Measurements from ENCODE around the gene PPP1R14D. TPM values are rescaled to one million over a fixed set of nuclear protein-coding genes. Genes with fewer than 3 reads are reported as not detected.
A peak's percentile ranks its signal among the peaks of the same experiment; 100 is the strongest.

PPP1R14D gene
- total RNA-seq, 1 experiment from 2014 or later = 0.33 TPM

GRCh38 chr15:40844696-40845030, 16.2 kb upstream of the PPP1R14D start:
- intact Hi-C loops (cut with micrococcal nuclease) = no loop called here
- DNase-seq (peak; percentile 28), ATAC-seq (peak; percentile 3)
- ChIA-PET CTCF (interaction anchor here (0.6 to 1.6 kb wide), 6 partner anchors 12 to 61 kb away, joined by 3 to 8 read pairs (median 5); no protein-coding TSS in a partner anchor), POLR2A (ENCODE audit: unreplicated experiment) (interaction anchor here (0.6 to 1.3 kb wide), 3 partner anchors 16 to 440 kb away, joined by 3 to 5 read pairs (median 3); partner anchors contain the start of genes DNAJC17, PPP1R14D and ZFYVE19)
- peak overlapping the region; percentile 81 for H2AFZ ChIP-seq (ENCODE audit: low read length)
- H3F3A ChIP-seq (ENCODE audit: low read length, unreplicated experiment) = no peaks in the 10 kb centered on the region
- no TSS peak for BruUV-seq (replicated peaks)
- H3K9me2 ChIP-seq (replicated peaks; ENCODE audit: low read length) = no peaks in the 10 kb centered on the region
- H3K27me3 ChIP-seq (ENCODE audit: low read length) = no peaks in the 10 kb centered on the region
- H3K9me3 ChIP-seq (ENCODE audit: low read length) = no peaks in the 10 kb centered on the region
- TF ChIP-seq EZH2phosphoT487 (IDR thresholded peaks at IDR 0.05; ENCODE audit: borderline replicate concordance, low read length) (no peak), EZH2 (IDR thresholded peaks at IDR 0.05; ENCODE audit: low read length, unreplicated experiment) (no peak), CTCF (conservative IDR thresholded peaks at IDR 0.05; ENCODE audit: low read depth, low read length) (no peak)
- peaks cover 6% of the 10 kb centered on the region; the same call in 1 of the 2 replicates for H3K36me3 ChIP-seq (ENCODE audit: low read depth, low read length)
- H3K4me1 ChIP-seq (ENCODE audit: insufficient read depth, low read length) = peaks cover 38% of the 10 kb centered on the region
- H3K9ac ChIP-seq (ENCODE audit: low read length) = peak overlapping the region; percentile 85
- H3K4me3 ChIP-seq (ENCODE audit: low read length) = peak overlapping the region; percentile 88
- peak overlapping the region; percentile 72 for H3K27ac ChIP-seq (ENCODE audit: low read length)
- H3K79me2 ChIP-seq (ENCODE audit: low read length) = peaks cover 64% of the 10 kb centered on the region
- peak overlapping the region; percentile 83 for H3K4me2 ChIP-seq (ENCODE audit: low read length)
- H4K20me1 ChIP-seq (ENCODE audit: low read length) = peaks cover 19% of the 10 kb centered on the region; the same call in 1 of the 2 replicates

GRCh38 chr15:40843885-40844695, 15.6 kb upstream of the PPP1R14D start, which contains the start of gene SPINT1:
Gene SPINT1 (plus strand): TSS chr15:40844048. CDS start chr15:40844555, 507 bp downstream.
- Histone ChIP-seq H3K9me2 (replicated peaks; ENCODE audit: low read length) (no peaks in the 10 kb centered on the region), H3K27me3 (ENCODE audit: low read length) (no peaks in the 10 kb centered on the region), H3K4me2 (ENCODE audit: low read length) (peak within 1 kb of the TSS; percentile 83), H4K20me1 (ENCODE audit: low read length) (peaks cover 19% of the 10 kb centered on the region; the same call in 1 of the 2 replicates), H3K9ac (ENCODE audit: low read length) (peak within 1 kb of the TSS; percentile 85), H2AFZ (ENCODE audit: low read length) (peak within 1 kb of the TSS; percentile 81), H3K9me3 (ENCODE audit: low read length) (no peaks in the 10 kb centered on the region), H3K4me3 (ENCODE audit: low read length) (peak within 1 kb of the TSS; percentile 88), H3K4me1 (ENCODE audit: insufficient read depth, low read length) (peaks cover 38% of the 10 kb centered on the region), H3K36me3 (ENCODE audit: low read depth, low read length) (no peaks in the 10 kb centered on the region; the same call in 1 of the 2 replicates), H3F3A (ENCODE audit: low read length, unreplicated experiment) (no peaks in the 10 kb centered on the region), H3K79me2 (ENCODE audit: low read length) (peaks cover 58% of the 10 kb centered on the region), H3K27ac (ENCODE audit: low read length) (peak within 1 kb of the TSS; percentile 72)
- ATAC-seq = peak; percentile 16
- CTCF ChIA-PET = interaction anchor here (0.6 to 1.6 kb wide), 6 partner anchors 13 to 59 kb away, joined by 3 to 7 read pairs (median 3); no protein-coding TSS in a partner anchor
- peak; percentile 66 for DNase-seq
- no TSS peak for BruUV-seq (replicated peaks)
- no peak for TF ChIP-seq EZH2 (IDR thresholded peaks at IDR 0.05; ENCODE audit: low read length, unreplicated experiment)
- TF ChIP-seq CTCF (conservative IDR thresholded peaks at IDR 0.05; ENCODE audit: low read depth, low read length) = no peak
- POLR2A ChIA-PET (ENCODE audit: unreplicated experiment) = interaction anchor here (1.2 to 1.3 kb wide), 2 partner anchors 16 to 37 kb away, joined by 3 to 5 read pairs; partner anchors contain the start of genes DNAJC17, PPP1R14D and ZFYVE19
- intact Hi-C loops (cut with micrococcal nuclease) = no loop called here
